Left renal pelvis (tissue), 4 donors: Measurements from ENCODE around the gene ZFP57. TPM values are rescaled to one million over a fixed set of nuclear protein-coding genes. Genes with fewer than 3 reads are reported as not detected.
"Not testable (repeated sequence)": the region's sequence is repeated elsewhere in the genome, so short reads cannot be mapped to it uniquely, and the experiment has no call there.

Experiments used
- DNase-seq, 4 donors: peaks; one replicate each; pipeline ENCODE4 v3.0.0-alpha.2; 2013; ENCODE audit warnings: low read depth in 4 of 4, low spot score in 3 of 4
- polyA plus RNA-seq, 4 donors: library from polyadenylated mRNA; unstranded; fragments of 120-200 nt; gene quantifications; one replicate each; pipeline ENCODE4 v1.2.1, GENCODE V29; 2013; ENCODE audit not compliant: insufficient read length in 4 of 4

The ZFP57 gene
- polyA plus RNA-seq, 4 donors: 0.20 to 0.26 TPM; not detected in 2

- no peak for DNase-seq
These were observed 15.5 kb upstream of the ZFP57 start for GRCh38 chr6:29696147-29697125.

DNA sequence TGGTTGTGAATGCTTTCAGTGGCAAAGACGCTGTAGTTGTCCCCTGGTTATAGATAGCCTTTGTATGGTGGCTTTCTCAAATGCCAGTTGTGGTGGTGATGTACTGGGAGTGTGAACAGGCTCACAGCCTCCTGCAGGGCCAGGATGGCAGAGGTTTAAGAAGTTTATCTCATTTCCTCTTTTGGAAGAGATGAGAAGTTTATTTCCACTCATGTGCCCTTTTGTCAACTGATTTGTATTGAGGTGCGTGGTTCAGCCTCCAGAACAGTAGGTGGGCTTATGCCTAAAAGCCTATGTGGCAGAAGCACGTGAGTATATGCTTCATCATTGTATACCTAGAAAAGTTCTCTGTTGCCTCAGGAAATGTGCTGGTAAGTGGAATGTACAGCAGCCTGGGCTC is 13.7 kb upstream of the ZFP57 start:
- DNase-seq: no peak

DNA sequence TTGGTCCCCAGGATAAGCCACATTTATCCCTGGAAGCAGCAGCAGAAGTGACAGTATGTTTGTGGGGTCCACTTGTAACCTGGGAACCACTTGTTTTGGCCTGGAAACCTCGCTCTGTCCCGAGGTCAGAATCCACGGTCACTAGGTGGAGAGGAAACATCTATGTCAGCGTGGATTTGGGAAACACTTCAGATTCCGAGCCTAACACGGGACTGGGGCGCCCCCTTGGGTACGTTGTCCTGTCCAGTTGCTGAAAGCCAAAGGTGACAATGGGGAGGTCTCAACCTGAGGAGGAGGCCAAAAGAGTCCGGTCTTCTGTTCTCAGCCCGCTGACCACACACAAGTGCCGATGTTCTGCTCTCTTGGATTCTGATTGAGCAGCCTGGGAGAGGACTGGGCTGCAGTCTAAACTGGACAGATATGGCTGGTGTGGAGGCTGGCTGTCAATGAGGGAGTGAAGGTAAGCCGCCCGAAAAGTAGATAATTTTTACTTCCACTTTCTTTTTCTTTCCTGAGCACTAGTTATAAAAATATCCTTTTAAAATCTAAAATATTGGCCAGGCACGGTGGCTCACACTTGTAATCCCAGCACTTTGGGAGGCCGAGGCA is 4.9 kb upstream of the ZFP57 start:
- DNase-seq: no peak

DNA sequence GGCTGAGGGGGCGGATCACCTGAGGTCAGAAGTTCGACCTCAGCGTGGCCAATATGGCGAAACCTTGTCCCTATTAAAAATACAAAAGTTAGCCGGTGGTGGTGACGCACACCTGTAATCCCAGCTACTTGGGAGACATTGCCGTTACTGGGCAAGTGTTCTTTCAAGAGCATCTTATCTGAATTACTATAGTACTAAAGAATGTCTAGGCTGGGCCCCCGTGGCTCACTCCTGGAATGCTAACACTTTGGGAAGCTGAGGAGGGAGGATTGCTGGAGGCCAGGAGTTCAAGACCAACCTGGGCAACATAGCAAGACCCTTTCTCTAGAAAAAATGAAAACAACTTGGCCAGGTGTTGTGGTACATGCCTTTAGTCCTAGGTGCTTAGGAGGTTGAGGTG is 859 bp upstream of the ZFP57 start:
- no peak for DNase-seq

DNA sequence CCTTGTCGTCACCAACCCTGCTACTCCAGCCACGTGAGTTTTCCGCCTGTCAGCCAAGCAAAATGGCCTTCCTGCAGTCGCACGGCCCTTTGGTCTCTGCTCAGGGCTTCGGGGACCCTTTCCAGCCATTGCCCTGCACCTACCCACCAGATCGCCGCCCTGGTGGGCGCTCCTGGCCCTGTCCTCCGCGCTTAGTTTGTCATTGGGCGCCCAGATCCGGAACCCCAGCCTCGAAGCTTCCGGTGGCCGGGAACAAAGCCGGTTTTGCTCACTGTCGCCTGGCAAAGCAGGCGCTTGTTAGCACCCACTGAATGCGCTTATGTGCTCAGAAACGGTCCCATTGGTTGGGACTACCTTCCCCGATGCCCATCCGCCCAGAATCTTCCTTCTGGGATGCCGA is 536 bp downstream of the ZFP57 start:
- DNase-seq: no peak

- no peak for DNase-seq
These were observed 990 bp downstream of the ZFP57 start for GRCh38 chr6:29679962-29680361.

DNA sequence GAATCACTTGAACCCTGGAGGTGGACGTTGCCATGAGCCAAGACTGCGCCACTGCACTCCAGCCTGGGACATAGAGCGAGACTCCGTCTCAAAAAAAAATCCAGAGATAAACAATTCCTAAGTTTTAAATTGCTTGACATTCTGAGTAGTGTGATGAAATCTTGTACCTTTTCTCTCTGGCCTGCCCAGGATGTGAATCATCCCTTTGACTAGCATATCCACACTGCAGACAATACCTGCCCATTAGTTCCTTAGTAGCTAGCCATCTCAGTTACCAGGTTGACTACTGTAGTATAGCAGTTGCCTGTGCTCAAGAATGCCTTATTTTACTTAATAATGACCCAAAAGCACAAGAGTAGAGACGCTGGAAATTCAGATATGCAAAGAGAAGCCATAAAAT is 2.8 kb downstream of the ZFP57 start:
- no peak for DNase-seq

DNA sequence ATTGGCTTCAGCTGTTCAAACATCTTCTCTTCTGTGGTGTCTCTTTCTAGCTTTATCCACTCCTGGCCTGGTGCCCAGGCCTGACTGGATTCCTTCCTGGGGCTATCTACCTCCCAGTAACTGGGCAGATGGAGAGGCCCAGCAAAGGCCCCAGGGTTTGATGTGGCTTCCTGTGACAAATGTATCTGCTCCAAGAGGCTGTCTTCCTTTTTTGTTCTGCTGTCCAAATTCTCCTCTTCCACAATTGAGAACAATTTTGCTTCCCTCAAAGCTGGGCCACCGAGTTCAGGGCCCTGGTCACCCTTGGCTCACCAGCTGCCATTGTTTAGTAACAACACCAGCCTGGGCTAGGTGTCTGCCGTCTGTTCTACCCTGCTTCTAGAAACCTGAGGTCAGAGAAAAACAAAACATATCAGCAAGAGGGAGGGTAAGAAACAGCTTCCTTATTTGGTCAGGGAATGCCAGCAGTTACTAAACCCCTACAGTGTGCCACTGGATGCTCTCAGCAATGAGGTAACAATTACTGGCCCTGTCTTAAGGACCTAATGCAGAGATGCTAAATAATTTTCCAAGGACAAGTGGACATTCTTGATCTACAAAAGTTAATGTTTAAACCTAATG is 3.9 kb downstream of the ZFP57 start:
- no peak for DNase-seq

GRCh38 chr6:29675561-29675960 is 5.4 kb downstream of the ZFP57 start:
- no peak for DNase-seq

- DNase-seq: no peak
These were observed 6.9 kb downstream of the ZFP57 start for GRCh38 chr6:29674008-29674407.

- no peak for DNase-seq
These were observed 7.8 kb downstream of the ZFP57 start for GRCh38 chr6:29673161-29673560.

DNA sequence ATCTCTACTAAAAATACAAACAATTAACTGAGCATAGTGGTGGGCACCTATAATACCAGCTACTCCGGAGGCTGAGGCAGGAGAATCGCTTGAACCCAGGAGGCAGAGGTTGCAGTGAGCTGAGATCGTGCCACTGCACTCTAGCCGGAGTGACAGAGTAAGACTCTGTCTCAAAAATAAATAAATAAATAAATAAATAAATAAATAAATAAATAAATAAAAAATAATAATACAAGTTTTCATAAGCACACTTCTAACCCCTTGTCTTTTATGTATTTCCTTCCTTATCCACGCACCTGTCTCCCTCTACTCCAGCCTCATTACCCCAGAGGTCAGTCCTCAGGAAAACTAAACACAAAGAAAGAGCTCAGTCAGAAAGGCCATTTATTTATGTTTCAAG is 8.8 kb downstream of the ZFP57 start:
- not testable (repeated sequence) for DNase-seq

- DNase-seq: no peak
These were observed 9.9 kb downstream of the ZFP57 start for GRCh38 chr6:29671026-29671425.

DNA sequence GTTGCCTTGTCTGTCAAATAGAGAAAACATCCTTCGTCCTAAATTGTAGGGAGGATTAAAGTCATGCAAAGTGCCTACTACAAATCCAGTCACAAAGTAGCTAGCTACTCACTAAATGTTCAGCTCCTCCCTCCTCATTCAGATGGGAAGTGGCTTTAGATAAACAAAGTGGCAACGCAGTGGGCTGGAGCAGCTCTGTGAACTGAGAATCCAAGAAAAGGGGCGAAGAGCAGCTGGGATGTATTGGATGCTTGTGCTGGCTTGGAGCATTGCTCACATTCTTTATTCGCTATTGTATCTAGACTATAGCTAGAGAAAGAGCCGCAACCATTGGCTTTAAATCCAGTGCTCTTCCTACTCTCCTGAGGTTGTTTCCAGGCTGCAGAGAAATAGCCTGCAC is 13.8 kb downstream of the ZFP57 start:
- no peak for DNase-seq

- DNase-seq: no peak
These were observed 14.2 kb downstream of the ZFP57 start for GRCh38 chr6:29666826-29667130.

- DNase-seq: no peak
These were observed 14.8 kb downstream of the ZFP57 start for GRCh38 chr6:29665942-29666825.

DNA sequence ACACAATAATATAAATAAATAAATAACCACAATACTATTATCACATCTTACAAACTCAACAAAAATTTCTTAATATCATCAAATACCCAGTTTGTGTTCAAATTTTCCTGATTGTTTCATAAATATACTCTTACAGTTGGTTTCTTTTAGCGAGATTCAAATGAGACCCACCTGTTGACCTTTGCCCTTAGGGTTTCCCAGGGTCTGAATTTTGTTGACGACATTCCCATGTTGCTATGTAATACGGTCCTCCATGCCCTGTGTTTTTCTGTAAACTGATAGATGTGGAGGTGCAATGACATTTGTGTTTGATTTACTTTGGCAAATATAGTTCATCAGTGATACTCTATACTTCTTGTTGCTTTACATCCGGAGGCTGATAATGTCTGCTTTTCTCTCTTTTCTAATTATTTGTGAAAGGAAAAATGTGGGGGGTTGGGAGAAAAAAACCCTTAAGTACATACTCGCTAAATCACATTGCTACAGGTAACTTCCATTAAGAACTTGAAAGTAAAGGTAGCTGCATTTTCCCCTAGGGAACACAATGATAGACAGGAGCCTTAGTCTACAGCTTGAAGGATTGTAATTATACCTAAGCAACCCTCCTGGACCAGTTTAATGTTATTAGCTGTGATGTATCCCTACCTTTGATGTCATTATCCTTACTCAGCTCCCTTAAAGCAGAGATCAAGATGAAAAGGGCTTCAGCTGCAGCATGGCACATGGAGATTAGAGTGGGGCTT is 17.5 kb downstream of the ZFP57 start:
- DNase-seq: no peak

DNA sequence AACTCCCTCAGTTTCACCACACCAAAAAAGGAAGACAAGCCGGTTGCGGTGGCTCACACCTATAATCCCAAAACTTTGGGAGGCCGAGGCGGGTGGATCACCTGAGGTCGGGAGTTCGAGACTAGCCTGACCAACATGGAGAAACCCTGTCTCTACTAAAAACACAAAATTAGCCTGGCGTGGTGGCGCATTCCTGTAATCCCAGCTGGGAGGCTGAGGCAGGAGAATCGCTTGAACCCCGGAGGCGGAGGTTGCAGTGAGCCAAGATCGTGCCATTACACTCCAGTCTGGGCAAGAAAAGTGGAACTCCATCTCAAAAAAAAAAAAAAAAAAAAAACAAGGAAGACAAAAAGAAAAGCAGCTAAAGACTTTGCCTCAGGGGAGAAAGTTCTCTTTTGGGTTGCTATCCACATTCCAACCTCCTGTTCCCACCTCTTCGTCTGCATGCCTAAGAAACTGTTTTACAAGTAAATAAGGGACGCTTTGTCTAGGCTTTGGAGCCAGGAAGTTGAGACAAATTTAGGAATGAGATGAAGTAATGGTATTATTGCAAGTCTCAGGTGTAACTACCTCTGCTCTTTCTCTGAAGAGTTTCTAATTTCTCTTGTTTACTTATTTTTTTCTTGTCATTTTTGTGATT is 19.3 kb downstream of the ZFP57 start:
- not testable (repeated sequence) for DNase-seq

GRCh38 chr6:29661071-29661470 is 19.9 kb downstream of the ZFP57 start:
- no peak for DNase-seq

DNA sequence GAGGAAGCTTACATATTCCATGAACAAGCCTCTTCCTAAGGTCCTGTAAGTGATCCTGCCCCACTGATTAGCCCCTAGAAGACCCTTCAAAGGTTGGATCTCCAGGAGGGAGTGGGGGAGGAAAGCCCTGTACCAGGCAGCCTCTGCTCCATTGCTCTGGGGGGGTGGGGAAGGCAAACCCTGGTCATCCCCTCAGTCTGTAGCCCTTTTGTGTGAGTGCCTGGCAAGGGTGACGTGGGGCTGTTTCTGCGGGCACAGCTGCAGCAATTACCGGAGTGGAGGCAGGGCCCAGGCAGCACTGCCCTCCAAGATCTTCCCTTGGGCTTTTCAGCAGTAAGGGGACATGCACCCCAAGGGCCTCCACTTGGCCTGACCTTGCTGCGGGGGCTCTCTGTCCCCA is 24.2 kb downstream of the ZFP57 start, which contains the start of gene MOG:
Gene MOG (plus strand): TSS at position 295 of the 400 bp plus-strand sequence. CDS start 118 bp downstream, outside the sequence.
- no peak for DNase-seq
